ENCODE results near the gene ZNF460. TPM values are rescaled to one million over a fixed set of nuclear protein-coding genes. Genes with fewer than 3 reads are reported as not detected.
"Not testable (repeated sequence)": the region's sequence is repeated elsewhere in the genome, so short reads cannot be mapped to it uniquely, and the experiment has no call there.

ZNF460 gene
- total RNA-seq: 42.0 and 44.9 TPM in 2 replicates

GRCh38 chr19:57280165-57280961, at the start of gene ZNF460:
ZNF460 (plus strand) TSS chr19:57280485; CDS start chr19:57280807, 322 bp downstream.
- intact Hi-C loops (cut with micrococcal nuclease): loop anchor here (1.0 kb wide), 18 partner anchors 40 to 1047 kb away; partner anchors contain the start of genes TRAPPC2B, ZNF17, ZNF264 and ZNF304

- intact Hi-C loops (cut with micrococcal nuclease): no loop called here
These were observed 48.6 kb upstream of the ZNF460 start for GRCh38 chr19:57231686-57232085.

GRCh38 chr19:57233207-57233606, 47.1 kb upstream of the ZNF460 start:
- intact Hi-C loops (cut with micrococcal nuclease): no loop called here

GRCh38 chr19:57239982-57240310, 40.3 kb upstream of the ZNF460 start:
- intact Hi-C loops (cut with micrococcal nuclease): loop anchor here (1.0 to 10.0 kb wide), 24 partner anchors 40 to 1165 kb away; partner anchors contain the start of genes ERVK3-1, TRAPPC2B, ZNF17 and ZNF211

- intact Hi-C loops (cut with micrococcal nuclease): loop anchor here (1.0 to 10.0 kb wide), 24 partner anchors 40 to 1164 kb away; partner anchors contain the start of genes ERVK3-1, TRAPPC2B, ZNF17 and ZNF211
These were observed 39.8 kb upstream of the ZNF460 start, which contains the start of gene ZNF805 for GRCh38 chr19:57240311-57241090. ZNF805 (plus strand) TSS chr19:57240632; CDS start chr19:57240892, 260 bp downstream.

- intact Hi-C loops (cut with micrococcal nuclease): loop anchor here (2.0 to 10.0 kb wide), 2 partner anchors 762 to 1164 kb away; partner anchors contain the start of genes ZNF584 and ZNF606
These were observed 39.1 kb upstream of the ZNF460 start for GRCh38 chr19:57241176-57241575.

GRCh38 chr19:57242821-57243220, 37.5 kb upstream of the ZNF460 start:
- intact Hi-C loops (cut with micrococcal nuclease): loop anchor here (10.0 kb wide), 1 partner anchor 1162 kb away; the partner anchor contains the start of gene ZNF584

GRCh38 chr19:57244513-57244912, 35.8 kb upstream of the ZNF460 start:
- intact Hi-C loops (cut with micrococcal nuclease): loop anchor here (10.0 kb wide), 1 partner anchor 1160 kb away; the partner anchor contains the start of gene ZNF584

- intact Hi-C loops (cut with micrococcal nuclease): loop anchor here (10.0 kb wide), 1 partner anchor 1160 kb away; the partner anchor contains the start of gene ZNF584
These were observed 35.2 kb upstream of the ZNF460 start for GRCh38 chr19:57245066-57245465.

- intact Hi-C loops (cut with micrococcal nuclease): loop anchor here (10.0 kb wide), 1 partner anchor 1159 kb away; the partner anchor contains the start of gene ZNF584
These were observed 34.3 kb upstream of the ZNF460 start for GRCh38 chr19:57245959-57246358.

GRCh38 chr19:57248646-57249045, 31.6 kb upstream of the ZNF460 start:
- intact Hi-C loops (cut with micrococcal nuclease): loop anchor here (10.0 kb wide), 1 partner anchor 1156 kb away; the partner anchor contains the start of gene ZNF584

GRCh38 chr19:57249329-57249728, 31.0 kb upstream of the ZNF460 start:
- intact Hi-C loops (cut with micrococcal nuclease): loop anchor here (10.0 kb wide), 1 partner anchor 1155 kb away; the partner anchor contains the start of gene ZNF584

GRCh38 chr19:57253767-57254166, 26.5 kb upstream of the ZNF460 start:
- intact Hi-C loops (cut with micrococcal nuclease): not testable (repeated sequence)

- intact Hi-C loops (cut with micrococcal nuclease): no loop called here
These were observed 18.2 kb upstream of the ZNF460 start for GRCh38 chr19:57262044-57262443.

GRCh38 chr19:57263244-57263741, 17.0 kb upstream of the ZNF460 start:
- intact Hi-C loops (cut with micrococcal nuclease): no loop called here

- intact Hi-C loops (cut with micrococcal nuclease): no loop called here
These were observed 13.0 kb upstream of the ZNF460 start for GRCh38 chr19:57267291-57267690.

- intact Hi-C loops (cut with micrococcal nuclease): no loop called here
These were observed 10.6 kb upstream of the ZNF460 start for GRCh38 chr19:57269515-57270250.

GRCh38 chr19:57271280-57271679, 9.0 kb upstream of the ZNF460 start:
- intact Hi-C loops (cut with micrococcal nuclease): no loop called here

GRCh38 chr19:57273014-57273413, 7.3 kb upstream of the ZNF460 start:
- intact Hi-C loops (cut with micrococcal nuclease): no loop called here

GRCh38 chr19:57276430-57276829, 3.9 kb upstream of the ZNF460 start:
- intact Hi-C loops (cut with micrococcal nuclease): no loop called here

Data from T-helper 1 cell treated with Interleukin-12 subunit alpha and Interleukin-12 subunit beta and Interleukin-4 antibody, amounts not matched to agents 30 ng/mL and 1 ng/mL, for 36 hours (primary cell).